Suprapubic skin (tissue), 4 donors: ENCODE results near the gene SELENOF. TPM values are rescaled to one million over a fixed set of nuclear protein-coding genes. Genes with fewer than 3 reads are reported as not detected.

Experiments used
- DNase-seq, 2 donors: peaks; one replicate each; pipeline ENCODE4 v3.0.0-alpha.2; 2019; ENCODE audit warnings: low spot score in 2 of 2
- H3K27ac ChIP-seq: fragments of 200-600 bp; sonication (generic); one replicate; pipeline ENCODE4 v1.5.1; 2019
- H3K27me3 ChIP-seq: fragments of 200-600 bp; sonication (generic); one replicate; pipeline ENCODE4 v1.5.1; 2019
- H3K36me3 ChIP-seq: fragments of 200-600 bp; sonication (generic); one replicate; pipeline ENCODE4 v1.5.1; 2019
- H3K4me1 ChIP-seq: fragments of 200-600 bp; sonication (generic); one replicate; pipeline ENCODE4 v1.5.1; 2019
- H3K4me3 ChIP-seq: fragments of 200-600 bp; sonication (generic); one replicate; pipeline ENCODE4 v1.5.1; 2019; ENCODE audit warnings: mild to moderate bottlenecking
- H3K9me3 ChIP-seq: fragments of 200-600 bp; sonication (generic); one replicate; pipeline ENCODE4 v1.5.1; 2019
- EP300 ChIP-seq: sonication (generic); formaldehyde crosslinking; IDR thresholded peaks from one replicate; pipeline ENCODE4 v1.6.1; 2017; ENCODE audit warnings: antibody characterized with exemption
- POLR2A ChIP-seq, 2 donors: fragments of 450-650 bp; IDR thresholded peaks; one replicate each; pipeline ENCODE4 v1.6.1; 2017; ENCODE audit warnings: antibody characterized with exemption in 2 of 2, mild to moderate bottlenecking in 2 of 2, moderate library complexity in 2 of 2
- POLR2AphosphoS5 ChIP-seq, 3 donors: sonication (generic); formaldehyde crosslinking; IDR thresholded peaks; one replicate each; pipeline ENCODE4 v1.6.1; 2017; ENCODE audit warnings: antibody characterized with exemption in 3 of 3
- WGBS: methylation state at CpG from one replicate; pipeline ENCODE4 v1.1.5; 2018; 5-methylcytosine and 5-hydroxymethylcytosine counted together
- total RNA-seq, 4 donors: library from RNA; depleted of rRNA; stranded (reverse); fragments of >200 nt; gene quantifications; one replicate each; pipeline ENCODE4 v1.1.0, GENCODE V29; 2016
- TF ChIP-seq, protein P1 (sequence below), 2 donors: fragments of 200-600 bp in 1 of 2; fragments of 450-650 bp in 1 of 2; sonication (generic) in 1 of 2; IDR thresholded peaks; one replicate each; pipeline ENCODE4 v1.5.1; 2016 to 2019; ENCODE audit warnings: antibody characterized with exemption in 2 of 2, mild to moderate bottlenecking in 1 of 2, moderate library complexity in 1 of 2

Gene SELENOF
- total RNA-seq, 4 donors from 2014 or later, result 49.6 to 96.4 (median 88.7) TPM

DNA sequence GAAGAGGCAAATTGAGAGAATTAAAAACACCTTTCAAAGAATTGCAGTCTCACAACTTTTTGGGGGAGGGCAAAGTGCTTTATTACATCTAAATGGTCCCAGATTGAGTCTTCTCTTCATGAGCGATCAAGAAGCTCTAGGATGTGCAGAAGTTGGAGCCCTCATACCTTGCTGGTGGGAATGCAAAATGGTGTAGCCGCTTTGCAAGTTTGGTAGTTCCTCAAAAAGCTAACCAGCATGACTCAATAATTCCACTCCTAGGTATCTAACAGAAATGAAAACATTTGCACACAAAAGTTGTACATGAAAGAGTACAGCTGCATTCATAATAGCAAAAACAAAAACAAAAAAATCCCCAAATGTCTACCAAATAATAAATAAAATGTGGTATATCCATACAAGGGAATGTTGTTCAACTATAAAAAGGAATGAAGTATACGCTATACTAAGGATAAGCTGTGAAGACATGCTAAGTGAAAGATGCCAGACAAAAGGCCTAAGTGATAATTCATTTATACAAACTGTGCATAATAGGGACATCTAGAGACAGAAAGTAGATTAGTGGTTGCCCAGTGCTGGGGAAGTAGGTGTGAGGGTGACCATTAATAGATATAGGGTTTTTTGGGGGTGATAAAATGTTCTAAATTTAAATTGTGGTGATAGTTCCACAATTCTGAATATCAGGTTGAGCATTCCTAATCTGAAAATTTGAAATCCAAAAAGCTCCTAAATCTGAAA lies 55.2 kb downstream of the SELENOF start:
- H3K36me3 ChIP-seq, result no peaks in the 10 kb centered on the region
- H3K4me1 ChIP-seq, result peaks cover 9% of the 10 kb centered on the region
- H3K27ac ChIP-seq, result no peak overlapping the region
- TF ChIP-seq POLR2AphosphoS5 (IDR thresholded peaks at IDR 0.05), result no peak
- TF ChIP-seq POLR2A (IDR thresholded peaks at IDR 0.05), result no peak
- no peak for TF ChIP-seq EP300
- TF ChIP-seq, protein P1, sequence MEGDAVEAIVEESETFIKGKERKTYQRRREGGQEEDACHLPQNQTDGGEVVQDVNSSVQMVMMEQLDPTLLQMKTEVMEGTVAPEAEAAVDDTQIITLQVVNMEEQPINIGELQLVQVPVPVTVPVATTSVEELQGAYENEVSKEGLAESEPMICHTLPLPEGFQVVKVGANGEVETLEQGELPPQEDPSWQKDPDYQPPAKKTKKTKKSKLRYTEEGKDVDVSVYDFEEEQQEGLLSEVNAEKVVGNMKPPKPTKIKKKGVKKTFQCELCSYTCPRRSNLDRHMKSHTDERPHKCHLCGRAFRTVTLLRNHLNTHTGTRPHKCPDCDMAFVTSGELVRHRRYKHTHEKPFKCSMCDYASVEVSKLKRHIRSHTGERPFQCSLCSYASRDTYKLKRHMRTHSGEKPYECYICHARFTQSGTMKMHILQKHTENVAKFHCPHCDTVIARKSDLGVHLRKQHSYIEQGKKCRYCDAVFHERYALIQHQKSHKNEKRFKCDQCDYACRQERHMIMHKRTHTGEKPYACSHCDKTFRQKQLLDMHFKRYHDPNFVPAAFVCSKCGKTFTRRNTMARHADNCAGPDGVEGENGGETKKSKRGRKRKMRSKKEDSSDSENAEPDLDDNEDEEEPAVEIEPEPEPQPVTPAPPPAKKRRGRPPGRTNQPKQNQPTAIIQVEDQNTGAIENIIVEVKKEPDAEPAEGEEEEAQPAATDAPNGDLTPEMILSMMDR (IDR thresholded peaks at IDR 0.05), result no peak
- H3K27me3 ChIP-seq, result no peaks in the 10 kb centered on the region
- H3K9me3 ChIP-seq, result no peaks in the 10 kb centered on the region
- no peak for DNase-seq
- WGBS, result 98% methylated on average over 3 of the region's 3 CpGs
- H3K4me3 ChIP-seq, result no peak overlapping the region

- no peak for DNase-seq
- Histone ChIP-seq H3K4me1 (peaks cover 4% of the 10 kb centered on the region), H3K4me3 (no peak overlapping the region), H3K36me3 (no peaks in the 10 kb centered on the region), H3K27me3 (no peaks in the 10 kb centered on the region), H3K27ac (no peak overlapping the region), H3K9me3 (no peaks in the 10 kb centered on the region)
- 92% methylated on average over 6 of the region's 6 CpGs for WGBS
- TF ChIP-seq POLR2A (IDR thresholded peaks at IDR 0.05) (no peak), POLR2AphosphoS5 (IDR thresholded peaks at IDR 0.05) (no peak), EP300 (no peak)
- TF ChIP-seq, protein P1 (IDR thresholded peaks at IDR 0.05), result no peak
Observed at GRCh38 chr1:86856196-86856595, 57.7 kb downstream of the SELENOF start.

- Histone ChIP-seq H3K27me3 (no peaks in the 10 kb centered on the region), H3K4me1 (no peaks in the 10 kb centered on the region), H3K27ac (no peak overlapping the region), H3K4me3 (no peak overlapping the region), H3K36me3 (no peaks in the 10 kb centered on the region), H3K9me3 (no peaks in the 10 kb centered on the region)
- no peak for DNase-seq
- TF ChIP-seq POLR2AphosphoS5 (IDR thresholded peaks at IDR 0.05) (no peak), EP300 (no peak)
- TF ChIP-seq, protein P1 (IDR thresholded peaks at IDR 0.05), result no peak
- WGBS, result 72% methylated on average over 3 of the region's 3 CpGs
Observed at GRCh38 chr1:86854352-86854751, 59.6 kb downstream of the SELENOF start.

DNA sequence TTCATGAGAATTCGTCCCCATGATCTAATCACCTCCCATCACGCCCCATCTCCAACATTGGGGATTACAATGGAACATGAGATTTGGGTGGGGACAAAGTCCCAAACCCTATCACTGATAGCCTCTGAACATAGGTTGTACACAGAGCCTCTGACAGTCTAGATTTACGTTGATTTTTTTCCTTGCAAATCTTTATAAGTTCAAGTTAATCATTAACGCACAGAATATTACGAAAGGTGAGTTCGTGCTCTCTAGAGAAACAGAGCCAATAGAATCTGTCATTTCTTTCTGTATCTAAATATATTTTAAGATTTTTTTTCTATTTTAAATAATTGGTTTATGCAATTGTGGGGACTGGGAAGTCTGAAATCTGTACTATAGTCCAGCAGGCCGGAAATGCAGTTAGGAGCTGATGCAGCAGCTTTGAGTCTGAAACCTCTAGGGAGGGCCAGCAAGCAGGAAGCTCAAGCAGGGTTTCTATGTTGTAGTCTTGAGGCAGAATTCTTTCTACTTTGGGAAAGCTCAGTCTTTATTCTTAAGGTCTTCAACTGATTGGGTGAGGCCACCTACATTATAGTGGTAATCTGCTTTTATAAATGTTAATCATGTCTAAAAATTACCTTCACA lies 61.0 kb downstream of the SELENOF start:
- no peaks in the 10 kb centered on the region for H3K9me3 ChIP-seq
- no peak overlapping the region for H3K4me3 ChIP-seq
- H3K4me1 ChIP-seq, result no peaks in the 10 kb centered on the region
- no peak for TF ChIP-seq POLR2A (IDR thresholded peaks at IDR 0.05)
- no peak for TF ChIP-seq EP300
- TF ChIP-seq, protein P1 (IDR thresholded peaks at IDR 0.05), result no peak
- H3K36me3 ChIP-seq, result no peaks in the 10 kb centered on the region
- H3K27me3 ChIP-seq, result no peaks in the 10 kb centered on the region
- no peak overlapping the region for H3K27ac ChIP-seq
- no peak for DNase-seq
- WGBS, result 92% methylated on average over 7 of the region's 7 CpGs

DNA sequence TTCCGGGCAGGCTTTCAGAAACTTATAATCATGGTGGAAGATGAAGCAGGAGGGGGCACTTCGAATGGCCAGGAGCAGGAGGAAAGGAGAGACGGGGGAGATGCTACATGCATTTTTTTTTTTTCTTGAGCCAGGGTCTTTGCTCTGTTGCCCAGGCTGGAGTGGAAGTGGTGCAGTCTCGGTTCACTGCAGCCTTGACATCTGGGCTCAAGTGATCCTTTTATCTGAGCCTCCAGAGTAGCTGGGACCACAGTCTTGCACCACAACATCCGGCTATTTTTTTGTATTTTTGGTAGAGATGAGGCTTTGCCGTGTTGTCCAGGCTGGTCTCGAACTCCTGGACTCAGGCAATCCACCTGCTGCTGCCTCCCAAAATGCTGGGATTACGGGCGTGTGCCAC lies 61.6 kb downstream of the SELENOF start:
- TF ChIP-seq EP300 (no peak), POLR2A (IDR thresholded peaks at IDR 0.05) (no peak), POLR2AphosphoS5 (IDR thresholded peaks at IDR 0.05) (no peak)
- TF ChIP-seq, protein P1 (IDR thresholded peaks at IDR 0.05), result no peak
- H3K9me3 ChIP-seq, result no peaks in the 10 kb centered on the region
- no peaks in the 10 kb centered on the region for H3K4me1 ChIP-seq
- no peaks in the 10 kb centered on the region for H3K27me3 ChIP-seq
- H3K4me3 ChIP-seq, result no peak overlapping the region
- no peak for DNase-seq
- H3K36me3 ChIP-seq, result no peaks in the 10 kb centered on the region
- H3K27ac ChIP-seq, result no peak overlapping the region
- WGBS, result 90% methylated on average over 9 of the region's 9 CpGs
